ENCODE data around the gene SMC1B. TPM values are rescaled to one million over a fixed set of nuclear protein-coding genes. Genes with fewer than 3 reads are reported as not detected.
"Not testable (repeated sequence)": the region's sequence is repeated elsewhere in the genome, so short reads cannot be mapped to it uniquely, and the experiment has no call there.

The SMC1B gene
- total RNA-seq, 1 donor = 0.10 TPM

- H3K27me3 ChIP-seq (ENCODE audit: insufficient read depth, low read length) = no peaks in the 10 kb centered on the region
- H3K9me3 ChIP-seq (ENCODE audit: low read depth, low read length) = no peaks in the 10 kb centered on the region
- no peaks in the 10 kb centered on the region for H3K4me1 ChIP-seq (ENCODE audit: insufficient read depth, low read length)
- H3K4me3 ChIP-seq (ENCODE audit: low read length) = no peak overlapping the region
Observed at GRCh38 chr22:45334068-45334467, 79.3 kb downstream of the SMC1B start.

GRCh38 chr22:45332001-45332400, 81.4 kb downstream of the SMC1B start:
- no peak overlapping the region for H3K4me3 ChIP-seq (ENCODE audit: low read length)
- H3K27me3 ChIP-seq (ENCODE audit: insufficient read depth, low read length) = no peaks in the 10 kb centered on the region
- no peaks in the 10 kb centered on the region for H3K4me1 ChIP-seq (ENCODE audit: insufficient read depth, low read length)
- no peaks in the 10 kb centered on the region for H3K9me3 ChIP-seq (ENCODE audit: low read depth, low read length)

GRCh38 chr22:45331486-45331885, 81.9 kb downstream of the SMC1B start:
- H3K4me3 ChIP-seq (ENCODE audit: low read length) = no peak overlapping the region
- H3K9me3 ChIP-seq (ENCODE audit: low read depth, low read length) = no peaks in the 10 kb centered on the region
- H3K4me1 ChIP-seq (ENCODE audit: insufficient read depth, low read length) = no peaks in the 10 kb centered on the region
- H3K27me3 ChIP-seq (ENCODE audit: insufficient read depth, low read length) = no peaks in the 10 kb centered on the region

GRCh38 chr22:45330548-45330947, 82.9 kb downstream of the SMC1B start:
- Histone ChIP-seq H3K4me1 (ENCODE audit: insufficient read depth, low read length) (no peaks in the 10 kb centered on the region), H3K27me3 (ENCODE audit: insufficient read depth, low read length) (no peaks in the 10 kb centered on the region), H3K9me3 (ENCODE audit: low read depth, low read length) (no peaks in the 10 kb centered on the region), H3K4me3 (ENCODE audit: low read length) (no peak overlapping the region)

- Histone ChIP-seq H3K9me3 (ENCODE audit: low read depth, low read length) (no peaks in the 10 kb centered on the region), H3K27me3 (ENCODE audit: insufficient read depth, low read length) (no peaks in the 10 kb centered on the region), H3K4me1 (ENCODE audit: insufficient read depth, low read length) (no peaks in the 10 kb centered on the region), H3K4me3 (ENCODE audit: low read length) (no peak overlapping the region)
Observed at GRCh38 chr22:45329530-45329936, 83.9 kb downstream of the SMC1B start.

- Histone ChIP-seq H3K27me3 (ENCODE audit: insufficient read depth, low read length) (no peaks in the 10 kb centered on the region), H3K4me3 (ENCODE audit: low read length) (no peak overlapping the region), H3K4me1 (ENCODE audit: insufficient read depth, low read length) (no peaks in the 10 kb centered on the region), H3K9me3 (ENCODE audit: low read depth, low read length) (no peaks in the 10 kb centered on the region)
Observed at GRCh38 chr22:45328822-45329529, 84.4 kb downstream of the SMC1B start.

GRCh38 chr22:45328261-45328660, 85.1 kb downstream of the SMC1B start:
- H3K4me3 ChIP-seq (ENCODE audit: low read length); H3K4me1 ChIP-seq (ENCODE audit: insufficient read depth, low read length); H3K27me3 ChIP-seq (ENCODE audit: insufficient read depth, low read length); H3K9me3 ChIP-seq (ENCODE audit: low read depth, low read length): not testable (repeated sequence)

- no peaks in the 10 kb centered on the region for H3K9me3 ChIP-seq (ENCODE audit: low read depth, low read length)
- no peaks in the 10 kb centered on the region for H3K27me3 ChIP-seq (ENCODE audit: insufficient read depth, low read length)
- H3K4me1 ChIP-seq (ENCODE audit: insufficient read depth, low read length) = peaks cover 19% of the 10 kb centered on the region
- no peak overlapping the region for H3K4me3 ChIP-seq (ENCODE audit: low read length)
Observed at GRCh38 chr22:45324311-45324711, 89.1 kb downstream of the SMC1B start.

- Histone ChIP-seq H3K27me3 (ENCODE audit: insufficient read depth, low read length) (no peaks in the 10 kb centered on the region), H3K9me3 (ENCODE audit: low read depth, low read length) (no peaks in the 10 kb centered on the region), H3K4me3 (ENCODE audit: low read length) (no peak overlapping the region), H3K4me1 (ENCODE audit: insufficient read depth, low read length) (peaks cover 26% of the 10 kb centered on the region)
Observed at GRCh38 chr22:45323695-45324094, 89.7 kb downstream of the SMC1B start.

GRCh38 chr22:45322873-45323525, 90.4 kb downstream of the SMC1B start:
- H3K4me3 ChIP-seq (ENCODE audit: low read length) = no peak overlapping the region
- H3K27me3 ChIP-seq (ENCODE audit: insufficient read depth, low read length) = no peaks in the 10 kb centered on the region
- no peaks in the 10 kb centered on the region for H3K9me3 ChIP-seq (ENCODE audit: low read depth, low read length)
- peaks cover 33% of the 10 kb centered on the region for H3K4me1 ChIP-seq (ENCODE audit: insufficient read depth, low read length)

- no peaks in the 10 kb centered on the region for H3K27me3 ChIP-seq (ENCODE audit: insufficient read depth, low read length)
- no peaks in the 10 kb centered on the region for H3K9me3 ChIP-seq (ENCODE audit: low read depth, low read length)
- peaks cover 44% of the 10 kb centered on the region for H3K4me1 ChIP-seq (ENCODE audit: insufficient read depth, low read length)
- H3K4me3 ChIP-seq (ENCODE audit: low read length) = no peak overlapping the region
Observed at GRCh38 chr22:45321827-45322226, 91.6 kb downstream of the SMC1B start.

GRCh38 chr22:45320357-45320976, 92.9 kb downstream of the SMC1B start:
- Histone ChIP-seq H3K4me3 (ENCODE audit: low read length) (no peak overlapping the region), H3K4me1 (ENCODE audit: insufficient read depth, low read length) (peaks cover 53% of the 10 kb centered on the region), H3K9me3 (ENCODE audit: low read depth, low read length) (no peaks in the 10 kb centered on the region), H3K27me3 (ENCODE audit: insufficient read depth, low read length) (no peaks in the 10 kb centered on the region)

GRCh38 chr22:45319324-45319685, 94.1 kb downstream of the SMC1B start:
- Histone ChIP-seq H3K9me3 (ENCODE audit: low read depth, low read length) (no peaks in the 10 kb centered on the region), H3K27me3 (ENCODE audit: insufficient read depth, low read length) (no peaks in the 10 kb centered on the region), H3K4me3 (ENCODE audit: low read length) (no peak overlapping the region), H3K4me1 (ENCODE audit: insufficient read depth, low read length) (peaks cover 63% of the 10 kb centered on the region)

- Histone ChIP-seq H3K9me3 (ENCODE audit: low read depth, low read length) (no peaks in the 10 kb centered on the region), H3K4me1 (ENCODE audit: insufficient read depth, low read length) (peaks cover 69% of the 10 kb centered on the region), H3K4me3 (ENCODE audit: low read length) (peak overlapping the region; percentile 30)
Observed at GRCh38 chr22:45318558-45319323, 94.7 kb downstream of the SMC1B start.

GRCh38 chr22:45318168-45318557, 95.2 kb downstream of the SMC1B start:
- H3K9me3 ChIP-seq (ENCODE audit: low read depth, low read length) = no peaks in the 10 kb centered on the region
- H3K4me3 ChIP-seq (ENCODE audit: low read length) = peak overlapping the region; percentile 30
- peaks cover 72% of the 10 kb centered on the region for H3K4me1 ChIP-seq (ENCODE audit: insufficient read depth, low read length)
- H3K27me3 ChIP-seq (ENCODE audit: insufficient read depth, low read length) = no peaks in the 10 kb centered on the region

More at GRCh38 chr22:45318558-45319323, 94.7 kb downstream of the SMC1B start:
- H3K27me3 ChIP-seq (ENCODE audit: insufficient read depth, low read length) = no peaks in the 10 kb centered on the region
